Loucy (cell line): ENCODE data around the gene FANCL.

Experiments
- H2AFZ ChIP-seq: fragments of 200-600 bp; sonication (generic); 2 replicates; pipeline ENCODE4 v1.6.0; 2016; ENCODE audit warnings: antibody characterized with exemption, mild to moderate bottlenecking, low read length, moderate library complexity
- H3F3A ChIP-seq: fragments of 200-600 bp; 2 replicates; pipeline ENCODE4 v1.6.0; 2016; ENCODE audit warnings: antibody characterized with exemption, low read depth, mild to moderate bottlenecking
- H3K27me3 ChIP-seq: fragments of 200-600 bp; sonication (generic); 2 replicates; pipeline ENCODE4 v1.6.1; 2014; ENCODE audit warnings: low read length, mild to moderate bottlenecking; ENCODE audit not compliant: insufficient read depth, poor library complexity, severe bottlenecking
- H3K36me3 ChIP-seq: fragments of 200-600 bp; sonication (generic); 2 replicates; pipeline ENCODE4 v1.6.1; 2016; ENCODE audit warnings: low read length; ENCODE audit not compliant: insufficient read depth
- H3K4me1 ChIP-seq: fragments of 200-600 bp; sonication (generic); 2 replicates; pipeline ENCODE4 v1.5.1; 2014; ENCODE audit warnings: low read length, mild to moderate bottlenecking; ENCODE audit not compliant: insufficient read depth, poor library complexity, severe bottlenecking
- H3K4me2 ChIP-seq: fragments of 200-600 bp; sonication (generic); 2 replicates; pipeline ENCODE4 v1.6.0; 2014; ENCODE audit warnings: antibody characterized with exemption, low read length, low read depth, mild to moderate bottlenecking; ENCODE audit not compliant: poor library complexity, severe bottlenecking
- H3K4me3 ChIP-seq: fragments of 200-600 bp; sonication (generic); 2 replicates; pipeline ENCODE4 v1.5.1; 2014; ENCODE audit warnings: low read length, mild to moderate bottlenecking, mixed read lengths; ENCODE audit not compliant: poor library complexity, severe bottlenecking
- H3K79me2 ChIP-seq: fragments of 200-600 bp; sonication (generic); 2 replicates; pipeline ENCODE4 v1.6.1; 2014; ENCODE audit warnings: low read length; ENCODE audit not compliant: insufficient read depth
- H3K9ac ChIP-seq: fragments of 200-600 bp; sonication (generic); 2 replicates; pipeline ENCODE4 v1.6.0; 2014; ENCODE audit warnings: mild to moderate bottlenecking, low read depth, low read length, moderate library complexity; ENCODE audit not compliant: poor library complexity, severe bottlenecking
- H3K9me2 ChIP-seq: fragments of 200-600 bp; sonication (generic); replicated peaks from 2 replicates; pipeline ENCODE4 v1.6.1; 2016; ENCODE audit warnings: low read depth, low read length, mixed read lengths
- H3K9me3 ChIP-seq: fragments of 200-600 bp; sonication (generic); 2 replicates; pipeline ENCODE4 v1.6.1; 2014; ENCODE audit warnings: mild to moderate bottlenecking, antibody characterized with exemption, low read length, low read depth; ENCODE audit not compliant: insufficient read depth
- H4K20me1 ChIP-seq: fragments of 200-600 bp; sonication (generic); 2 replicates; pipeline ENCODE4 v1.6.0; 2014; ENCODE audit warnings: antibody characterized with exemption, low read length, mild to moderate bottlenecking; ENCODE audit not compliant: insufficient read depth, poor library complexity, severe bottlenecking
- EZH2phosphoT487 ChIP-seq: fragments of 200-600 bp; IDR thresholded peaks from 2 replicates; pipeline ENCODE4 v1.6.1; 2018; ENCODE audit warnings: antibody characterized with exemption, mild to moderate bottlenecking, moderate library complexity, borderline replicate concordance
- TF ChIP-seq, protein P1 (sequence below): fragments of 200-600 bp; sonication (generic); conservative IDR thresholded peaks from 2 replicates; pipeline ENCODE4 v1.5.1; 2014; ENCODE audit warnings: mild to moderate bottlenecking, antibody characterized with exemption, low read length

The FANCL gene

DNA sequence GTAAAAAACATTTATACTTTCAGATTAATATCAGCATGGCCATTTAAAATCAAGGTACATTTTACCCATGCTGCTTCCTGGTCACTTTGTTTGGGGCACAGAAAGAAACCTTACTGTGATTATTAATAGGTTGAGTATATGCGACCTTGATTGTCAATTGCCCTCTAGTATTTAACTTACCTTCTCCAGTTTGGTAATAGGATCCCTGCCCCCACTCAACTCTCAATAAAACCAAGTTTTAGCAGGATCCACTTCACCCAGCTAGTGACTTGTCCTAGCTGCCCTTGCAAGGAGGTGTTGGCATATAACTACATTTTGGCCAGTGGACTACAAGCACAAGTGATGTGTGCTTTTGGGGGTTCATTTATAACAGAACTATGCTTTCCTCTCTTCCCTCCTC lies 34.3 kb downstream of the FANCL start:
- Histone ChIP-seq H3F3A (no peaks in the 10 kb centered on the region), H2AFZ (no peak overlapping the region), H3K4me2 (no peak overlapping the region), H3K9ac (no peak overlapping the region), H4K20me1 (no peaks in the 10 kb centered on the region), H3K4me3 (no peak overlapping the region), H3K79me2 (no peaks in the 10 kb centered on the region), H3K9me3 (peaks cover 12% of the 10 kb centered on the region; the same call in 1 of the 2 replicates), H3K9me2 (no peaks in the 10 kb centered on the region), H3K4me1 (no peaks in the 10 kb centered on the region), H3K36me3 (peaks cover 36% of the 10 kb centered on the region), H3K27me3 (no peaks in the 10 kb centered on the region)
- TF ChIP-seq EZH2phosphoT487, result no peak
- TF ChIP-seq, protein P1, sequence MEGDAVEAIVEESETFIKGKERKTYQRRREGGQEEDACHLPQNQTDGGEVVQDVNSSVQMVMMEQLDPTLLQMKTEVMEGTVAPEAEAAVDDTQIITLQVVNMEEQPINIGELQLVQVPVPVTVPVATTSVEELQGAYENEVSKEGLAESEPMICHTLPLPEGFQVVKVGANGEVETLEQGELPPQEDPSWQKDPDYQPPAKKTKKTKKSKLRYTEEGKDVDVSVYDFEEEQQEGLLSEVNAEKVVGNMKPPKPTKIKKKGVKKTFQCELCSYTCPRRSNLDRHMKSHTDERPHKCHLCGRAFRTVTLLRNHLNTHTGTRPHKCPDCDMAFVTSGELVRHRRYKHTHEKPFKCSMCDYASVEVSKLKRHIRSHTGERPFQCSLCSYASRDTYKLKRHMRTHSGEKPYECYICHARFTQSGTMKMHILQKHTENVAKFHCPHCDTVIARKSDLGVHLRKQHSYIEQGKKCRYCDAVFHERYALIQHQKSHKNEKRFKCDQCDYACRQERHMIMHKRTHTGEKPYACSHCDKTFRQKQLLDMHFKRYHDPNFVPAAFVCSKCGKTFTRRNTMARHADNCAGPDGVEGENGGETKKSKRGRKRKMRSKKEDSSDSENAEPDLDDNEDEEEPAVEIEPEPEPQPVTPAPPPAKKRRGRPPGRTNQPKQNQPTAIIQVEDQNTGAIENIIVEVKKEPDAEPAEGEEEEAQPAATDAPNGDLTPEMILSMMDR, result no peak

DNA sequence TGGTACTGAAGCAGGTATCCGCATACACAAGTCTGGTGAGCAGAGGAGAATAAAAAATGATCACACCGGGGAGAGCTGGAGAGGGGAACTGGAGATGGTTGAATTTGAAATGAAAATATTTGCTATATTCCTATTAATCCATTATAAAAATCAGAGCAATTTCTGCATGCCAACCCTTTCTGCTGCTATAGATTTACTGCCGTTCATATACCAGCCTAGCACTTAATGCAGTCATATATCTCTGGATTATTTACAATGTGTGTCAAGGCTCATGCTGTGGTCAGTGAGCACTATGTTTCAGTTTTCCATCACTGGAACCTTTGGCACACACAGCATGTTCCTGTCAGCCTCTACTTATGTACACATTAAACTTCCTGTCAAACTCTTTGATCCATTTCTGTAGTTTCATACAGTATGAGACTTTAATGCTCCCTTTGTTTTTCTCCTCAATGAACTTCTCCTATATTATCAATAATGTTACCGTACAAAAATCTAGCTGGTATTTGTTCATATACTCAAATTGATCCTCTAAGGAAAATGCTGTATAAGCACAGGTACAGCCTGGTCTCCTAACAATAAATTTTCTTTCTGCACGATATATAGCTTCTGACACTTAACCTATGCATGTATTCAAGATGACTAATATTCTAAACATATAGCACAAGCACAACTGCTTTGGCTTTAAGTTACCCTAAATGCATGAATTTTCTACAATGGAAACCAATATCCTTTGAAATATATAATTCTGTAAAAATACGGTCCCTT lies 36.7 kb downstream of the FANCL start:
- no peaks in the 10 kb centered on the region for H3K4me1 ChIP-seq
- no peak overlapping the region for H3K9ac ChIP-seq
- no peaks in the 10 kb centered on the region for H4K20me1 ChIP-seq
- H3K4me3 ChIP-seq, result no peak overlapping the region
- no peaks in the 10 kb centered on the region for H3K27me3 ChIP-seq
- H2AFZ ChIP-seq, result no peak overlapping the region
- H3F3A ChIP-seq, result no peaks in the 10 kb centered on the region
- peaks cover 23% of the 10 kb centered on the region for H3K36me3 ChIP-seq
- TF ChIP-seq, protein P1, result no peak
- no peak for TF ChIP-seq EZH2phosphoT487
- H3K4me2 ChIP-seq, result no peak overlapping the region
- H3K9me2 ChIP-seq, result no peaks in the 10 kb centered on the region
- no peaks in the 10 kb centered on the region for H3K9me3 ChIP-seq
- H3K79me2 ChIP-seq, result no peaks in the 10 kb centered on the region

DNA sequence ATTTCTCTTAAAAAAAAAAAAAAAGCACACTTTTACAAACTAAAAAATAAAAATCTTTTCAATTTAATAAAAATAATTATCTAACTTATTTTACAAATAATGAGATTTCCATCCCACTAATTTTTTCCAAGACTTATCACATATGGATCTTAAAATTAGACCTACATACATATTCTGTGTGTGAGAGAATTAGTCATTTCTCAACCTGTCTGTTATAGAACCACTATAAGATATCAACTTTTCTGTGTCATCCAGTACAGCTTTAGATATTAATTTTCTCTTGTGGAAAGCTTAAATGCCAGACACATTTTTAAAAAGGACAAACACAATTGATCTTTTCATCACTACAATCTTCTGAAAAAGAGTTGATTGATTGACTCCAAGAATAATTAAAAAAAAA lies 38.1 kb downstream of the FANCL start:
- Histone ChIP-seq H3K9me3 (no peaks in the 10 kb centered on the region), H3K27me3 (no peaks in the 10 kb centered on the region), H3K4me2 (no peak overlapping the region), H3K9me2 (no peaks in the 10 kb centered on the region), H3K36me3 (peaks cover 18% of the 10 kb centered on the region), H3K79me2 (no peaks in the 10 kb centered on the region), H3F3A (no peaks in the 10 kb centered on the region), H4K20me1 (no peaks in the 10 kb centered on the region), H2AFZ (no peak overlapping the region), H3K9ac (no peak overlapping the region), H3K4me1 (no peaks in the 10 kb centered on the region), H3K4me3 (no peak overlapping the region)
- TF ChIP-seq EZH2phosphoT487, result no peak
- TF ChIP-seq, protein P1, result no peak
